OCI-LY7 (cell line): Measurements from ENCODE around the gene TGM2.

Experiments used
- CTCF ChIP-seq: fragments of 200-600 bp; sonication (generic); conservative IDR thresholded peaks from 2 replicates; pipeline ENCODE4 v1.5.1; 2014; ENCODE audit warnings: mild to moderate bottlenecking, antibody characterized with exemption, low read length, moderate library complexity, mixed read lengths
- EZH2phosphoT487 ChIP-seq: fragments of 200-600 bp; sonication (generic); IDR thresholded peaks from 2 replicates; pipeline ENCODE4 v1.6.1; 2018; ENCODE audit warnings: low read depth, borderline replicate concordance, mild to moderate bottlenecking, mixed run types, antibody characterized with exemption, low read length, moderate library complexity, mixed read lengths

GRCh38 chr20:38133680-38134426, 31.2 kb downstream of the TGM2 start:
- no peak for TF ChIP-seq CTCF
- no peak for TF ChIP-seq EZH2phosphoT487
